HG03460 (cell line): ENCODE data around the gene LASP1NB.
"Not testable (repeated sequence)": the region's sequence is repeated elsewhere in the genome, so short reads cannot be mapped to it uniquely, and the experiment has no call there.

Experiments used
- ATAC-seq: cut with Tn5 transposase; IDR thresholded peaks from one replicate; pipeline ENCODE4 v1.9.1; 2021; ENCODE audit not compliant: unreplicated experiment

LASP1NB gene

GRCh38 chr17:38959508-38959907 is 34.1 kb downstream of the LASP1NB start:
- no peak for ATAC-seq

DNA sequence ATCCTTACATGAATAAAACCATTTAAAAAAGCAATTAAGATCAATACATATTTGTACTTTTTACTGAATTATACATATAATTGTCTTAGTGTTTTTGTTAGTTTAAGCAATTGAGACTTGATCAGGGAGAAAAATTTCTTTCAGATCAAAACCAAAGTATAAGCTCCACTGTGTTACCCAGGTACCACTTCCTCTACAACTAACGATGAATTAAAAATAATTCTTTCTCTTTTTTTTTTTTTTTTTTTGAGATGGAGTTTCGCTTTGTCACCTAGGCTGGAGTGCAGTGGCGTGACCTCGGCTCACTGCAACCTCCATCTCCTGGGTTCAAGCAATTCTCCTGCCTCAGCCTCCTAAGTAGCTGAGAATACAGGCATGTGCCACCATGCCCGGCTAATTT is 35.0 kb downstream of the LASP1NB start:
- no peak for ATAC-seq

- ATAC-seq = no peak
Observed at GRCh38 chr17:38961413-38961812, 36.0 kb downstream of the LASP1NB start.

DNA sequence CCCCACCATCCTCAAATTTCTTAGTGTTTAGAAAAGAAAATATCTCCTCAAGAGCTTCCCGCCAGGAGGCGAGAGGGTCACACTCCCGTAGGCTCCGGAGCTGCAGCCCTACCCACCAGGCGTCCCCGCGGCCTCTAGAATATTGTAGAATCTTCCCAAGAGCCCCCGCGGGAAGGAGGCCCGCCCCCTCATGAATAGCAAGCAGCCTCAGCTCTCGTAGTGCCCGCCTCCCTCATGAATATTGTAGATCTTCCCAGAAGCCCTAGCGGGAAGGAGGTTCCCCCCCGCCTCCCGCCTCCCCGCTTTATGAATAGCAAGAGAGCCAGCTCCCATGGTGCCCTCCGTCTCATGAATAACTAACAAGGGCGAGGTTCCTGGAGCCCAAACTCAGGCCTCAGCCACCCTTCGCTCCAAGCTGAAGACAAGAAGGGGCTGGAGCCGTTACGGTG is 41.9 kb downstream of the LASP1NB start, which contains the start of gene FBXO47:
Gene FBXO47 (minus strand): TSS at position 114 of the 449 bp plus-strand sequence. CDS start 4,378 bp downstream, outside the sequence.
- ATAC-seq = no peak

GRCh38 chr17:38969281-38969680 is 43.9 kb downstream of the LASP1NB start:
- ATAC-seq = no peak

DNA sequence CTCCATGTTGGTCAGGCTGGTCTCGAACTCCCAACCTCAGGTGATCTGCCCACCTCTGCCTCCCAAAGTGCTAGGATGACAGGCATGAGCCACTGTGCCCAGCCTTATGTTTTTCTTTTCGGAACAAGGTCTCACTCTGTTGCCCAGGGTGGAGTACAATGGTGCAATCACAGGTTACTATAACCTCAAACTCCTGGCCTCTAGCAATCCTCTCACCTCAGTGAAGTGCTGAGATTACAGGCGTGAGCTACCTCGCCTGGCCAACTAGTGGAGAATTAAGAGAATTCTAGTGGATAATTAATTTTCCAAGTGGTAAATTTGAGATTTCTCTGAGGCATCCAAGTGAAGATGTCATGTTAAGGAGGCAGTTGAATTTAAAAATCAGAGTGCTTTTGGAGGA is 44.7 kb downstream of the LASP1NB start:
- ATAC-seq = no peak

DNA sequence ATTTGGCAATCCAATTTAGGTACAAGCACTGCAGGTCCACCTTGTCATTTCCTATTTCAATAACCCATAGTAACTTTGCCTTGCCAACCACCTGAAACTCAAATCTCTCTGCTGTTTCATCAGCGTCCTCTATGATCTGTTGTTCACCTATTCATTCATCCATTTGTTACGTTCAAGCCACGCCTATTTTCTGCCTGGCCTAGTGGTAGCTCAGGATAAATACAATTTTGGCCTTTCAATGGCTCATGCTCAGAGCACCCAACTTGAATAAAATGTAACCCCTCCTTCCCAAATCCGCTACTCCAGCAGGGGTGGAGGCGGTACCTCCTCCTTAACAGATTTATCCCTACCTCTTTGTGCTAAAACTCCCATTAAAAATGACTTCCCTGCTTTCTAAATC is 45.4 kb downstream of the LASP1NB start:
- no peak for ATAC-seq

DNA sequence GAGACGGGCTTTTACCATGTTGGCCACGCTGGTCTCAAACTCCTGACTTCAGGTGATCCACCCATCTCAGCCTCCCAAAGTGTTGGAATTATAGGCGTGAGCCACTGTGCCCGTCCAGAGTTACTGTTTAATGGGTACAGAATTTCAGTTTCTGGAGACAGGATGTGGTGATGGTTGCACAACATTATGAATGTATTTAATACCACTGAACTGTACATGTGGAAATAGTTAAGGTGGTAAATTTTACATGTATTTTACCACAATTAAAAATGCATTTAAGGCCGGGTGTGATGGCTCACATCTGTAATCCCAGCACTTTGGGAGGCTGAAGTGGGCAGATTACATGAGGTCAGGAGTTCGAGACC is 50.8 kb downstream of the LASP1NB start:
- not testable (repeated sequence) for ATAC-seq

GRCh38 chr17:38978180-38978579 is 52.8 kb downstream of the LASP1NB start:
- no peak for ATAC-seq
